ENCODE data around the gene C12orf75. TPM values are rescaled to one million over a fixed set of nuclear protein-coding genes. Genes with fewer than 3 reads are reported as not detected.
A peak's percentile ranks its signal among the peaks of the same experiment; 100 is the strongest.

Gene C12orf75
- total and polyA plus RNA-seq, 2 donors (not counting 3 experiments of a cell fraction or from before 2014, with no cell fraction given) = 23.6 to 60.7 TPM

- BruUV-seq (replicated peaks) = no TSS peak
- H3K27ac ChIP-seq (ENCODE audit: insufficient read depth, low read depth, low read length) = peak overlapping the region; percentile 2
- FAIRE-seq (no peak), DNase-seq (ENCODE audit: low read depth, low spot score) (no peak)
- dilution Hi-C loops (cut with MboI; ENCODE audit: extremely low pct_ligation_motif_present, low sequenced_read_pairs) = no loop called here
- H3K9me3 ChIP-seq (replicated peaks; ENCODE audit: control insufficient read depth, insufficient read depth, low read length) = no peaks in the 10 kb centered on the region
- no peaks in the 10 kb centered on the region for H3K9me1 ChIP-seq (replicated peaks; ENCODE audit: control insufficient read depth, extremely low read depth, insufficient read depth, low read length)
- CTCF ChIA-PET = interaction anchor here (1.0 kb wide), 1 partner anchor 15 kb away, joined by 4 read pairs; no protein-coding TSS in a partner anchor
- H3K4me2 ChIP-seq (ENCODE audit: insufficient read depth, low read length) = peak overlapping the region; percentile 31
- intact Hi-C loops (cut with micrococcal nuclease) = no loop called here
- no peak overlapping the region for H3K9ac ChIP-seq (replicated peaks; ENCODE audit: extremely low read depth, insufficient read depth, low read length)
- H2AFZ ChIP-seq (ENCODE audit: low read depth, low read length) = no peak overlapping the region
- TF ChIP-seq POLR2AphosphoS5 (IDR thresholded peaks at IDR 0.05; ENCODE audit: insufficient read depth, low read depth, low read length) (no peak), POLR2A (IDR thresholded peaks at IDR 0.05; ENCODE audit: low read depth, low read length) (no peak), FOS (IDR thresholded peaks at IDR 0.05; ENCODE audit: borderline replicate concordance, insufficient read depth, low read length) (no peak), MYC (IDR thresholded peaks at IDR 0.05; ENCODE audit: low read depth, low read length) (no peak), GATA2 (IDR thresholded peaks at IDR 0.05; ENCODE audit: insufficient read depth, insufficient read length, low read depth, low read length) (no peak), MAX (IDR thresholded peaks at IDR 0.05; ENCODE audit: insufficient read depth, insufficient read length) (no peak), EZH2 (IDR thresholded peaks at IDR 0.05; ENCODE audit: borderline replicate concordance, low read depth, low read length, severe bottlenecking) (no peak), JUN (IDR thresholded peaks at IDR 0.05; ENCODE audit: borderline replicate concordance, insufficient read depth, insufficient read length, low read depth) (no peak), CTCF (IDR thresholded peaks at IDR 0.05; ENCODE audit: extremely low read depth in 1 of 2, insufficient read depth in 1 of 2, low read depth in 1 of 2, low read length in 2 of 2) (no peak)
- peaks cover 19% of the 10 kb centered on the region for H3K4me1 ChIP-seq (ENCODE audit: control insufficient read depth, extremely low read depth, insufficient read depth, low read length)
- POLR2A ChIA-PET = no interaction called here
- H3K36me3 ChIP-seq (ENCODE audit: control insufficient read depth in 2 of 2, extremely low read depth in 1 of 2, insufficient read depth in 2 of 2, low read length in 2 of 2) = no peaks in the 10 kb centered on the region
- no peaks in the 10 kb centered on the region for H3K79me2 ChIP-seq (ENCODE audit: control insufficient read depth, insufficient read depth, low read length)
- no peaks in the 10 kb centered on the region for H4K20me1 ChIP-seq (replicated peaks; ENCODE audit: control insufficient read depth, extremely low read depth, insufficient read depth, low read length)
- H3K4me3 ChIP-seq (replicated peaks in 1 of 3; ENCODE audit: insufficient read depth in 1 of 3, low read depth in 1 of 3, low read length in 3 of 3) = no peak overlapping the region
- H3K27me3 ChIP-seq (ENCODE audit: control insufficient read depth in 2 of 2, insufficient read depth in 2 of 2, low read length in 2 of 2) = no peaks in the 10 kb centered on the region
Observed at GRCh38 chr12:105293187-105293586, 37.3 kb upstream of the C12orf75 start.
